ENCODE measurements around the gene ANKMY1.

DNA sequence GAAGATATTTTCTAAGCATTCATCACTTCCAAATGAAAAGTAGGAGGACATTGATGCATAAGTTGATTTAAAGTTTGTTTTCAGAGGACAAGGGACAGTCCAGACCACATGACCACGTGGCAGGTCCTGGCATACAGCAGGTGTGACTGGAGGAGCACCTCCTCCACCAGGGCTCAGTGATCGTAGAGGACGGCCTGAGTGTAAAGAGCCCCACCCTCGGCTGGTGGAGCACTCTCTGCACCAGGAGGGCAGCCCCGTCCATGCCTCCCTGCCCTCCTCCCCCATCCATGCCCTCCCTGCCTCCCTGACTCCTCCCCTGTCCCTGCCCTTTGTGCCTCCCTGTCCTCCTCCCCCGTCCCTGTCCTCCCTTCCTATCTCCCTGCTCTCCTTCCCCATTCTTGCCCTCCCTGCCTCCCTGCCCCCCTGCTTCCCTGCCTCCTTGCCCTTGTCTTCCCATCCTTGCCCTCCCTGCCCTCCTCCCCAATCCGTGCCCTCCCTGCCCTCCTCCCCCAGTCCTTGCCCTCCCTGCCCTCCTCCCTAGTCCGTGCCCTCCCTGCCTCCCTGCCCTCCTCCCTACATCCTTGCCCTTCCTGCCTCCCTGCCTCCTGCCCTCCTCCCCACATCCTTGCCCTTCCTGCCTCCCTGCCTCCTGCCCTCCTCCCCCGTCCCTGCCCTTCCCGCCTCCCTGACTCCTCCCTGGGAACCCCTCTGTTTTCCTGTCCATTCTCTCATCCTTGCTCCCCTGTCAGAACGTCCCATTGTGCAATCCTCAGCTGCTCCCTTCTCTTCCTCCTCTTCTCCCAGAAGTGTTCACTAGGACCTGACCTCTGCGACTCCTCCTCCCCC, 47.9 kb downstream of the ANKMY1 start:
- TF ChIP-seq, protein P1, sequence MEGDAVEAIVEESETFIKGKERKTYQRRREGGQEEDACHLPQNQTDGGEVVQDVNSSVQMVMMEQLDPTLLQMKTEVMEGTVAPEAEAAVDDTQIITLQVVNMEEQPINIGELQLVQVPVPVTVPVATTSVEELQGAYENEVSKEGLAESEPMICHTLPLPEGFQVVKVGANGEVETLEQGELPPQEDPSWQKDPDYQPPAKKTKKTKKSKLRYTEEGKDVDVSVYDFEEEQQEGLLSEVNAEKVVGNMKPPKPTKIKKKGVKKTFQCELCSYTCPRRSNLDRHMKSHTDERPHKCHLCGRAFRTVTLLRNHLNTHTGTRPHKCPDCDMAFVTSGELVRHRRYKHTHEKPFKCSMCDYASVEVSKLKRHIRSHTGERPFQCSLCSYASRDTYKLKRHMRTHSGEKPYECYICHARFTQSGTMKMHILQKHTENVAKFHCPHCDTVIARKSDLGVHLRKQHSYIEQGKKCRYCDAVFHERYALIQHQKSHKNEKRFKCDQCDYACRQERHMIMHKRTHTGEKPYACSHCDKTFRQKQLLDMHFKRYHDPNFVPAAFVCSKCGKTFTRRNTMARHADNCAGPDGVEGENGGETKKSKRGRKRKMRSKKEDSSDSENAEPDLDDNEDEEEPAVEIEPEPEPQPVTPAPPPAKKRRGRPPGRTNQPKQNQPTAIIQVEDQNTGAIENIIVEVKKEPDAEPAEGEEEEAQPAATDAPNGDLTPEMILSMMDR (IDR thresholded peaks at IDR 0.05), result no peak
- TF ChIP-seq POLR2A (IDR thresholded peaks at IDR 0.05), result no peak
